GM19455 (cell line): ENCODE measurements around the gene INSIG1.

Experiments used
- ATAC-seq: cut with Tn5 transposase; IDR thresholded peaks from one replicate; pipeline ENCODE4 v1.9.1; 2021; ENCODE audit not compliant: unreplicated experiment

Gene INSIG1

GRCh38 chr7:155324012-155324917, 26.6 kb downstream of the INSIG1 start:
- ATAC-seq = no peak

GRCh38 chr7:155324918-155325235, 27.2 kb downstream of the INSIG1 start:
- no peak for ATAC-seq

GRCh38 chr7:155326385-155326784, 28.7 kb downstream of the INSIG1 start:
- ATAC-seq = no peak

DNA sequence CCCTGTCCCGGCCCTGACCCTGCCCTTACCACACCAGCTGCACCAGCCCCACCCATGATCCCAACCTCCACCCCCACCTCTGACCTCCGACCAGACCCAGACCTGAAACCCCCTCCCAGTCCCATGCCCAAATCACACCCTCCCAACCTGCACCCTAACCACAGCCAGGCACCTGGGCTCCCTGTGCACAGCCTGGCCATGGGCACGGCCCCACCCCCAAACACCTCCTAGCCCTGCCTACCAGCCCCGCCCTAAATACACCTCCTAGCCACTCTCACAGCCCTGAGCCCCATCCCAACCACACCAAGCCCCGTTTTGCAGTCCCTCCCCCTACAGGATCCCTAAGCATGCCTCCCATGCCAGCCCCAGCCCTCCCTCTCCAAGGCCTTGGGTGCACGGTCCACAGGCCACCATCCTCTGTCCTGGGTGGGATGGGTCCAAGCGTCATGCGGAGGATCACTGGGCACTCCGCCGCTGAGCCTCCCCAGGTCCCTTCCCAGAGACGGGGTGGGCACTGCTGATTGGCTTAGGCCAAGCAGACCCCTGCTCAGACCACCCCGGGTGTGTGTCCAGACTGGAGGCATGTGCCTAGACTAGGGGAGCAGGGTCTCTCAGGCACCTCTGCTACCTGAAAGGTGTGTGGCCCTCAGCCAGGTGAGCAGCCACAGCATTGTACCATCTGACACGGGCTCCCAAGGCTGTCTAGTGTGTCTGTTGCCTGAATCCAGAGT, 30.1 kb downstream of the INSIG1 start:
- no peak for ATAC-seq

DNA sequence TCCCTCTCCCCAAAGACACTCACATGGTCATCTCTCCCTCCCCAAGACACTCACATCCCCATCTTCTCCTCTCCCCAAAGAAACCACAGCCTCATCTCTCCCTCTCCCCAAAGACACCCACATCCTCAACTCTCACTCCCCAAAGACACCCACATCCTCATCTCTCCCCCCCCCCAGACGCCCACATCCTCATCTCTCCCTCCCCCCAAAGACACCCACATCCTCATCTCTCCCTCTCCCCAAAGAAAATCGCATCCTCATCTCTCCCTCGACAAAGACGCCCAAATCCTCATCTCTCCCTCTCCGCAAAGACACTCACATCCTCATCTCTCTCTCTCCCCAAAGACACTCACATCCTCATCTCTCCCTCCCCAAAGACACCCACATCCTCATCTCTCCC, 31.5 kb downstream of the INSIG1 start:
- ATAC-seq = no peak

GRCh38 chr7:155331396-155331795, 33.7 kb downstream of the INSIG1 start:
- ATAC-seq = no peak

GRCh38 chr7:155333346-155334234, 35.9 kb downstream of the INSIG1 start:
- ATAC-seq = no peak

DNA sequence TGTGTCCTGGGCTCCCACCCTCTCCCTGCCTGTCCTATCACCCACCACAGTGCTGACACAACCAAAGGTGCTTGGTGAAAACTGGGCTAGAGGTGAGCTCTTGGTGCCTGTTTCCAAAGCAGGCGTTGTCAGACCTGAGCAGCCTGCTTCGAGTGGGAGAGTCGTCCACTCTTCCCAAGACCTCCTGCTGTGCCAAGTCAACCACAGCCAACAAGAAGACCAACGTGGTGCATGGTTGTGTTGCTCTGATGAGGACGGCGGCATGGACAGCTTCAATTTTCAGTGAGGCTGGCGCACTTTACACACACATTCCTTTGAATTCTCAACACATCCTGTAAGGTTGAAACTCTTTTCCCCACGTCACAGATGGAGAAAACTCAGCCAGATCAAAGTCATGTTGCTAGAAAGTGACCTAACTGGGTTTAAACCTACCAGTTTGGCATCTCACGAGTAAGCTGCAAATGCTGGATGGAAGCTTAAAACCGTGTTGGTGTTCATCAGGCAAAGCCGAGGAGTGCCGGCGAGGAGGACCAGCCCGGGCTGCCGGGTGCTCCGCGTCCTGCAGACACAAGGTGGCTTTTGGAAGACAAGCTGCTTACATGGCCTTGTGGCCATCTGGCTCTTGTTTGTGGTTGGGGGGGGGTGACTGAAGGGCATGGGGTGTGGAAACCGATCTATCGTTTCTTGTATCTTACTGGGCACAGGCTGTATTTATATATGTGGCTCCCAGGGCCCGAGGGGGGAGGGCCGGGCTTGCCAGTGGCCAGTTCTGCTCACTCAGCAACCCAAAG, 39.3 kb downstream of the INSIG1 start:
- no peak for ATAC-seq

DNA sequence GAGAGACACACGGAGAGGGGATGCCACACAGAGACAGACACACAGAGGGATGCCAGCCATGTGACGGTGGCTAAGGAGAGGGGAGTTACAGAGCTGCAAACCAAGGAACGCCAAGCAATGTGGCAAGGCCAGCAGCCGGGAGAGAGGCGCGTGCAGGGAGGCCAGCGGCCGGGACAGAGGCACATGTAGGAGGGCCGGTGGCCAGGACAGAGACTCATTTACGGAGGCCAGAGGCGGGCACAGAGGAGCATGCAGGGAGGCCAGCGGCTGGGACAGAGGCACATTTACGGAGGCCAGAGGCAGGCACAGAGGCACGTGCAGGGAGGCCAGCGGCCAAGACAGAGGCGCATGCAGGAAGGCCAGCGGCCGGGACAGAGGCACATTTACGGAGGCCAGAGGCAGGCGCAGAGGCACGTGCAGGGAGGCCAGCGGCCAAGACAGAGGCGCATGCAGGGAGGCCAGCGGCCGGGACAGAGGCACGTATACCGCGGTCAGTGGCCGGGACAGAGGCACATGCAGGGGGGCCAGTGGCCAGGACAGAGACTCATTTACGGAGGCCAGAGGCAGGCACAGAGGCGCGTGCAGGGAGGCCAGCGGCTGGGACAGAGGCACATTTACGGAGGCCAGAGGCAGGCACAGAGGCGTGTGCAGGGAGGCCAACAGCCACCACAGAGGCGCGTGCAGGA, 40.4 kb downstream of the INSIG1 start:
- no peak for ATAC-seq

- ATAC-seq = no peak
Observed at GRCh38 chr7:155338632-155339320, 41.1 kb downstream of the INSIG1 start.

DNA sequence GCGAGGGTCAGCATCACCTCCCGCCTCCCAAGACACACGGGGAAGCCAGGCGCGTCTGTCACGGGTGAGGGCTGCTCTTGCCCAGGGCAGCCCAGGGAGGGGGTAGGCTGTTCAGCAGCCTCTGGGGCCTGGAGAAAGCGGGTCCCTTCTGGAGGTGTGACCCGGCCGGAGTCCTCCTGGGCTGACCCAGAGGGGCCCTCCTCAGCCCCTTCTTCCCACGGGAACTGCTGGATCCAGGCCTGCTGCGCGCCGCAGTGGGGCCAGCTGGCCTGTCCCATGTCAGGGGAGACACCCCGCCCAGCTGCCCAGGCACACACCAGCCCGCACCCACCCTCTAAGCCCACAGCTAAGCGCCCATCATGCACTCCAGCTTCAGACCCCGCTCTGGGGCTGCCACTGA, 41.8 kb downstream of the INSIG1 start:
- ATAC-seq = no peak

DNA sequence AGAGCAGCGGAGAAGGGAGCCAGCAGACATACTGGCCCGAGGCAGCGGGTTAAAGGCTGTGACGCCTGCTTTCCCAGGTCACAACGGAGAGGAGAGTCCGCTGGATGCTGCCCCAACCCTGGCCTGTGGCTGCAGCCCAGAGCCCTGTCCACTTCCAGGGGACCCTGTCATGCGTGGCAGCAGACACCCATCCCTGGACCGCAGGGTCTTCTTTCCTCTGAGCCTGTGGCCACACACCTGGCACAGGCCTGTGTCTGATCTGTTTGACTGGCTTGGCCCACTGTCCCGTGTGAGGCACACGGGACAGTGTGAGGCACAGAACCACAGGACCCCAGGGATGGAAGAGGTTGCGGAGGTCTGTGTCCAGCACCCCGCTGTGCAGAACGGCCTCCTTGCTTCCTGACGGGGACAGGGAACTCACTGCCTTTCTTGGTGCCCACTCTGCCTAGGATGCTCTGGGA, 42.4 kb downstream of the INSIG1 start:
- no peak for ATAC-seq

DNA sequence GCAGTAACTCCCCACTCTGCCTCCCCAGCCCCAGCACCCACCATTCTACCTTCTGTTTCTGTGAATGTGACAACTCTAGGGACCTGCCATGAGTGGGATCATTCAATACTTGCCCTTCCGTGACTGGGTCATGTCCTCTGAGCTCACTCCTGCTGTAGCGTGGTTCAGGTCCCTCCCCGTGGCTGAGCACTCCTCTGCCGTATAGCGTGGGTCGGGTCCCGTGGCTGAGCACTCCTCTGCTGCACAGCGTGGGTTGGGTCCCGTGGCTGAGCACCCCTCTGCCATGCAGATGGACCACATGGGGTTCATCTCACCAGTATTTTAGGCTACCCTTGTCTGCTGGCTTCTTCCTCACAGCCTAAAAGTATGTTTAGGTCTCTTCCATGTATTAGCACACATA, 43.0 kb downstream of the INSIG1 start:
- ATAC-seq = no peak

- ATAC-seq = no peak
Observed at GRCh38 chr7:155341463-155341983, 43.8 kb downstream of the INSIG1 start.

GRCh38 chr7:155342313-155342712, 44.6 kb downstream of the INSIG1 start:
- no peak for ATAC-seq

DNA sequence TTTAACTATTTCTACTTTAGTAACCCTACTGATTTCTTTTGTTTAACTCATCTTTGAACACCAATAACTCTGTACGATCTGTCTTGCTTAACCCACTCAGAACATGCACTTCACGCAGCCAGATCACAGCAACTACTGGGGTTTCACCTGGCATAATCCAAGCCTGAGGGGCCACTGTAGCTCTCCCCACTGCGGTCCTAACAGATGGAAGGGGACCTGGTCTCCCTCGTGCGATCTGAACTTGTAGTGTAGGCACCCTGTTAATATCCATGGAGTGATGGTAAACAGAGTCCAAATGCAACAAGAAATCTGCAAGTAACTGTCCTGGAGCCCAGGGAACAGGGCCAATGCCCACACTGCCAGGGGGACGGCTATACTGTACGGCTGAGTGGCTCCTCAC, 45.5 kb downstream of the INSIG1 start:
- ATAC-seq = no peak

DNA sequence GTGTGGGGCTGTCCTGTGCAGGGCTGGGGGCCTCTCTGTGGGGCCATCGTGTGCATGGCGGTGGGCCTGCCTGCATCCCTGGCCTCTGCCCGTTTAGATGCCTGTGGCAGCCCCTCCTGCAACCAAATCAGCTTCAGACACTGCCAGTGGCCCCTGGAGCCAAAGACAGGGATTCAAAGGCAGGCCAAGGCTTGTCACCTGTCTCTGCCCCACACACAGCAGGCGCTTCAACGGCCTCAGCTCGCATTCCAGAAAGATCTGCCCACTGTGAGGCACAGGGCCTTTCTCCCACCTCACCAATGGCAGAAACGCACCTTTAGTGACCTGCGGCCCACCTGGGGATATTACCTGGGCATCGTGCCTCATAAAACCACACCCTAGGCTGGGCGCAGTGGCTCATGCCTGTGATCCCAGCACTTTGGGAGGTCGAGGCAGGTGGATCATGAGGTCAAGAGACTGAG, 46.0 kb downstream of the INSIG1 start:
- no peak for ATAC-seq

DNA sequence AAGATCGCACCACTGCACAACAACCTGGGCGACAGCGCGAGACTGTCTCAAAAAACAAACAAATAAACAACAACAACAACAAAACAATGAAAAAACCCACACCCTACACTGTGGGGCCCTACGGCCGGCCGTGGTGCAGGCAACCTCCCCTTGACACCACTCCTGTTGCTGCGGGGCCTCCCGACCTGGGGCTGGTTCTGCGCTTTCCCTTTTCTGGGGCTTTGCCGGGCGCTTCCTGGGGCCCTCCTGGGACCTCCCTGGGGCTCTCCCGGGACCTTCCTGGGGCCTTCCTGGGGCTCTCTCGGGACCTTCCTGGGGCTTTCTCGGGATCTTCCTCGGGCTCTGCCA, 46.6 kb downstream of the INSIG1 start:
- ATAC-seq = peak; percentile 10
